H9 (cell line): ENCODE measurements around the gene M6PR. TPM values are rescaled to one million over a fixed set of nuclear protein-coding genes. Genes with fewer than 3 reads are reported as not detected.
"Not testable (repeated sequence)": the region's sequence is repeated elsewhere in the genome, so short reads cannot be mapped to it uniquely, and the experiment has no call there.

Experiments used
- DNase-seq: peaks from one replicate; pipeline ENCODE4 v3.0.0-alpha.2; 2017
- H2AFZ ChIP-seq: one replicate; pipeline ENCODE4 v1.6.1; 2013; ENCODE audit warnings: mild to moderate bottlenecking, low read length, control low read depth, moderate library complexity
- H2AK5ac ChIP-seq: 2 replicates; pipeline ENCODE4 v1.6.1; 2013; ENCODE audit warnings: low read length, control low read depth, mixed read lengths; ENCODE audit not compliant: insufficient read length
- H2BK120ac ChIP-seq: one replicate; pipeline ENCODE4 v1.6.1; 2013; ENCODE audit warnings: low read depth, mild to moderate bottlenecking, low read length, control low read depth, inconsistent platforms; ENCODE audit not compliant: poor library complexity, severe bottlenecking
- H2BK12ac ChIP-seq: 2 replicates; pipeline ENCODE4 v1.6.1; 2013; ENCODE audit warnings: low read length, control low read depth, mixed read lengths, low read depth; ENCODE audit not compliant: insufficient read length
- H2BK15ac ChIP-seq: 2 replicates; pipeline ENCODE4 v1.6.1; 2013; ENCODE audit warnings: low read depth, low read length, control low read depth
- H2BK20ac ChIP-seq: one replicate; pipeline ENCODE4 v1.6.1; 2013; ENCODE audit warnings: low read depth, mild to moderate bottlenecking, low read length, control low read depth, inconsistent platforms; ENCODE audit not compliant: poor library complexity, severe bottlenecking
- H2BK5ac ChIP-seq: 2 replicates; pipeline ENCODE4 v1.6.1; 2013; ENCODE audit warnings: low read length, control low read depth, mixed read lengths; ENCODE audit not compliant: insufficient read length
- H3K14ac ChIP-seq: 2 replicates; pipeline ENCODE4 v1.6.1; 2013; ENCODE audit warnings: low read length, control low read depth; ENCODE audit not compliant: insufficient read depth
- H3K18ac ChIP-seq: 2 replicates; pipeline ENCODE4 v1.6.1; 2013; ENCODE audit warnings: low read depth, mild to moderate bottlenecking, mixed read lengths, low read length, control low read depth; ENCODE audit not compliant: insufficient read length
- H3K23ac ChIP-seq: 2 replicates; pipeline ENCODE4 v1.6.1; 2013; ENCODE audit warnings: low read length, control low read depth, mixed read lengths, low read depth; ENCODE audit not compliant: insufficient read length
- H3K23me2 ChIP-seq: 2 replicates; pipeline ENCODE4 v1.6.1; 2013; ENCODE audit warnings: low read depth, mild to moderate bottlenecking, mixed read lengths, low read length, control low read depth; ENCODE audit not compliant: insufficient read length, poor library complexity, severe bottlenecking
- H3K27ac ChIP-seq: 2 replicates; pipeline ENCODE4 v1.5.1; 2013; ENCODE audit warnings: low read length, control low read depth, mixed read lengths, low read depth; ENCODE audit not compliant: insufficient read length
- H3K27me3 ChIP-seq: 2 replicates; pipeline ENCODE4 v1.6.1; 2013; ENCODE audit warnings: low read length, control low read depth, inconsistent platforms; ENCODE audit not compliant: insufficient read depth
- H3K4ac ChIP-seq: 2 replicates; pipeline ENCODE4 v1.6.1; 2013; ENCODE audit warnings: low read depth, mild to moderate bottlenecking, control low read depth, inconsistent platforms, low read length, moderate library complexity
- H3K4me1 ChIP-seq: 2 replicates; pipeline ENCODE4 v1.6.1; 2013; ENCODE audit warnings: low read length, control low read depth, inconsistent platforms; ENCODE audit not compliant: insufficient read depth
- H3K4me2 ChIP-seq: 2 replicates; pipeline ENCODE4 v1.6.1; 2013; ENCODE audit warnings: low read length, control low read depth, mixed read lengths; ENCODE audit not compliant: insufficient read length, insufficient read depth
- H3K56ac ChIP-seq: 2 replicates; pipeline ENCODE4 v1.6.1; 2013; ENCODE audit warnings: low read depth, mild to moderate bottlenecking, mixed read lengths, low read length, control low read depth; ENCODE audit not compliant: insufficient read length
- H3K79me1 ChIP-seq: 2 replicates; pipeline ENCODE4 v1.6.1; 2013; ENCODE audit warnings: low read depth, mild to moderate bottlenecking, moderate library complexity, low read length, control low read depth, inconsistent platforms; ENCODE audit not compliant: insufficient read depth, poor library complexity, severe bottlenecking
- H3K79me2 ChIP-seq: 2 replicates; pipeline ENCODE4 v1.6.1; 2013; ENCODE audit warnings: low read length, control low read depth, inconsistent platforms; ENCODE audit not compliant: insufficient read depth
- H3K9ac ChIP-seq: 2 replicates; pipeline ENCODE4 v1.6.1; 2013; ENCODE audit warnings: low read length, control low read depth, mixed read lengths; ENCODE audit not compliant: insufficient read length; ENCODE audit errors: extremely low read depth
- H3K9me3 ChIP-seq: one replicate; pipeline ENCODE4 v1.6.1; 2013; ENCODE audit warnings: low read depth, low read length, inconsistent platforms; ENCODE audit not compliant: control insufficient read depth
- H3T11ph ChIP-seq: one replicate; pipeline ENCODE4 v1.6.1; 2013; ENCODE audit warnings: mild to moderate bottlenecking, low read length, control low read depth, inconsistent platforms
- H4K20me1 ChIP-seq: one replicate; pipeline ENCODE4 v1.6.1; 2013; ENCODE audit not compliant: control insufficient read depth, insufficient read length, insufficient read depth
- H4K5ac ChIP-seq: 2 replicates; pipeline ENCODE4 v1.6.1; 2013; ENCODE audit warnings: low read depth, mild to moderate bottlenecking, mixed read lengths, low read length, control low read depth; ENCODE audit not compliant: insufficient read length
- H4K8ac ChIP-seq: replicated peaks from 2 replicates; pipeline ENCODE4 v1.6.1; 2013; ENCODE audit warnings: low read length, control low read depth, mixed read lengths, low read depth; ENCODE audit not compliant: insufficient read length
- H4K91ac ChIP-seq: 2 replicates; pipeline ENCODE4 v1.6.1; 2013; ENCODE audit warnings: low read depth, mild to moderate bottlenecking, moderate library complexity, mixed read lengths, low read length, control low read depth; ENCODE audit not compliant: insufficient read length
- H3K27ac Mint-ChIP-seq, 3 experiments: 2 replicates in 2 of 3; 3 replicates in 1 of 3; pipeline ENCODE4 v1.8.0; 2020 to 2021; ENCODE audit warnings: mixed read lengths in 3 of 3, mild to moderate bottlenecking in 1 of 3, moderate library complexity in 1 of 3
- H3K27me3 Mint-ChIP-seq: 2 replicates; pipeline ENCODE4 v1.8.0; 2021; ENCODE audit warnings: low read depth, mild to moderate bottlenecking, moderate library complexity, mixed read lengths
- H3K36me3 Mint-ChIP-seq, 3 experiments: 2 replicates in 2 of 3; 3 replicates in 1 of 3; pipeline ENCODE4 v1.8.0; 2020 to 2021; ENCODE audit warnings: low read depth in 3 of 3, mixed read lengths in 3 of 3; ENCODE audit not compliant: insufficient read depth in 1 of 3
- H3K4me1 Mint-ChIP-seq, 2 experiments: 2 replicates each; pipeline ENCODE4 v1.8.0; 2020; ENCODE audit warnings: mixed read lengths in 2 of 2
- H3K4me3 Mint-ChIP-seq, 2 experiments: 2 replicates in 1 of 2; 3 replicates in 1 of 2; pipeline ENCODE4 v1.8.0; 2020 to 2021; ENCODE audit warnings: mild to moderate bottlenecking in 2 of 2, mixed read lengths in 2 of 2, moderate library complexity in 1 of 2
- H3K9me3 Mint-ChIP-seq, 2 experiments: 2 replicates in 1 of 2; 3 replicates in 1 of 2; pipeline ENCODE4 v1.8.0; 2020; ENCODE audit warnings: mild to moderate bottlenecking in 2 of 2, mixed read lengths in 2 of 2, moderate library complexity in 1 of 2
- WGBS: extraction: QIAGEN DNeasy Blood & Tissue Kit; methylation state at CpG from one replicate; pipeline ENCODE4 v1.1.7; 2013; ENCODE audit warnings: missing lambda C conversion rate, low lambda C conversion rate, mixed read lengths; ENCODE audit not compliant: insufficient read length; ENCODE audit errors: extremely low coverage; 5-methylcytosine and 5-hydroxymethylcytosine counted together
- total RNA-seq: library from RNA; stranded (reverse); gene quantifications from 2 replicates; pipeline ENCODE4 v1.2.1, GENCODE V29; 2021
- TF ChIP-seq, protein P1 (sequence below): fragments of 200-600 bp; sonication (generic); conservative IDR thresholded peaks from 3 replicates; pipeline ENCODE4 v1.8.0; 2021; ENCODE audit warnings: antibody characterized with exemption, mild to moderate bottlenecking

Gene M6PR
- total RNA-seq, 1 experiment from 2014 or later = 163 TPM

DNA sequence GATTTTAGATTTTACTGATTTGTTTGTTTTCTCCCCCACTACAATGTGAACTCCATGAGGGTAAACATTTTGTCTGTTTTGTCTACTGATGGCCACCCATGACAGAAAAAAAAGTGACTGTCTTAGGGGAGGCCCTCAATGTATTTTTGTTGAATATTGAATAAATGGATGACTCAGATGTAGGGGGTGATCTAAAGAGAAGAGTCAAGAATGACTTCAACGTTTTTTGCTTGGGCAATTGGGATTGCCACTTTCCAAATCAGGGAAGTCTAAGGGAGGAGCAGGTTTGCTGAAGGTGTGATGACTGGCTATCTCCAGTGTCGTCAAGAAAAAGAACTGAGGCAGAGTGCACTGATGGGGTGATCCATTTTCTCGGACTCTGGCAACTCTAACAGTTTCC is 45.8 kb downstream of the M6PR start:
- Histone ChIP-seq H2AFZ (no peak overlapping the region), H3K14ac (no peak overlapping the region), H4K91ac (no peak overlapping the region), H3K9me3 (no peaks in the 10 kb centered on the region), H3K79me1 (no peaks in the 10 kb centered on the region), H4K20me1 (no peaks in the 10 kb centered on the region), H3T11ph (no peak overlapping the region), H2BK15ac (no peak overlapping the region), H2BK5ac (no peak overlapping the region), H3K4ac (no peak overlapping the region), H2BK120ac (no peak overlapping the region), H4K5ac (no peak overlapping the region), H3K9ac (no peak overlapping the region), H3K4me2 (no peak overlapping the region), H3K4me1 (peaks cover 2% of the 10 kb centered on the region; the same call in 1 of the 2 replicates), H2AK5ac (no peak overlapping the region), H3K27ac (no peak overlapping the region), H3K23me2 (no peaks in the 10 kb centered on the region), H4K8ac (no peak overlapping the region), H3K27me3 (no peaks in the 10 kb centered on the region), H3K56ac (no peak overlapping the region), H2BK12ac (no peak overlapping the region), H2BK20ac (no peak overlapping the region), H3K18ac (no peak overlapping the region), H3K79me2 (no peaks in the 10 kb centered on the region), H3K23ac (no peak overlapping the region)
- TF ChIP-seq, protein P1, sequence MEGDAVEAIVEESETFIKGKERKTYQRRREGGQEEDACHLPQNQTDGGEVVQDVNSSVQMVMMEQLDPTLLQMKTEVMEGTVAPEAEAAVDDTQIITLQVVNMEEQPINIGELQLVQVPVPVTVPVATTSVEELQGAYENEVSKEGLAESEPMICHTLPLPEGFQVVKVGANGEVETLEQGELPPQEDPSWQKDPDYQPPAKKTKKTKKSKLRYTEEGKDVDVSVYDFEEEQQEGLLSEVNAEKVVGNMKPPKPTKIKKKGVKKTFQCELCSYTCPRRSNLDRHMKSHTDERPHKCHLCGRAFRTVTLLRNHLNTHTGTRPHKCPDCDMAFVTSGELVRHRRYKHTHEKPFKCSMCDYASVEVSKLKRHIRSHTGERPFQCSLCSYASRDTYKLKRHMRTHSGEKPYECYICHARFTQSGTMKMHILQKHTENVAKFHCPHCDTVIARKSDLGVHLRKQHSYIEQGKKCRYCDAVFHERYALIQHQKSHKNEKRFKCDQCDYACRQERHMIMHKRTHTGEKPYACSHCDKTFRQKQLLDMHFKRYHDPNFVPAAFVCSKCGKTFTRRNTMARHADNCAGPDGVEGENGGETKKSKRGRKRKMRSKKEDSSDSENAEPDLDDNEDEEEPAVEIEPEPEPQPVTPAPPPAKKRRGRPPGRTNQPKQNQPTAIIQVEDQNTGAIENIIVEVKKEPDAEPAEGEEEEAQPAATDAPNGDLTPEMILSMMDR = no peak
- peaks cover 34 to 36% of the 10 kb centered on the region in 2 experiments for H3K4me1 Mint-ChIP-seq
- peak overlapping the region in 2 of 3 experiments; percentile 4 to 45; a peak in 3 of 7 replicates for H3K27ac Mint-ChIP-seq
- no peaks in the 10 kb centered on the region for H3K27me3 Mint-ChIP-seq
- peaks cover 13 to 37% (median 36%) of the 10 kb centered on the region in 3 experiments for H3K36me3 Mint-ChIP-seq
- no CpG with 5 or more reads among the region's 3 CpGs for WGBS
- H3K9me3 Mint-ChIP-seq = peaks cover 19 to 36% of the 10 kb centered on the region in 2 experiments; a peak in 4 of 5 replicates
- no peak for DNase-seq
- no peak overlapping the region for H3K4me3 Mint-ChIP-seq

GRCh38 chr12:8902703-8903102 is 46.7 kb downstream of the M6PR start:
- H3K23ac ChIP-seq, H3K4ac ChIP-seq, H3K79me1 ChIP-seq, H4K5ac ChIP-seq, H2BK120ac ChIP-seq, H3K4me2 ChIP-seq, H2BK20ac ChIP-seq, H3K9me3 ChIP-seq, H4K91ac ChIP-seq, H2BK12ac ChIP-seq, H4K8ac ChIP-seq, H4K20me1 ChIP-seq, H3K56ac ChIP-seq, H3K4me1 ChIP-seq, H3K4me3 Mint-ChIP-seq, H2AK5ac ChIP-seq, H3K18ac ChIP-seq, H3K23me2 ChIP-seq, H3K14ac ChIP-seq, H3K27ac Mint-ChIP-seq, H2BK15ac ChIP-seq, H3K79me2 ChIP-seq, H3K27me3 Mint-ChIP-seq, H3K27me3 ChIP-seq, H3T11ph ChIP-seq, H2AFZ ChIP-seq, H3K27ac ChIP-seq, H2BK5ac ChIP-seq, DNase-seq, H3K9ac ChIP-seq: not testable (repeated sequence)
- peaks cover 13 to 37% (median 36%) of the 10 kb centered on the region in 3 experiments for H3K36me3 Mint-ChIP-seq
- peaks cover 34 to 36% of the 10 kb centered on the region in 2 experiments for H3K4me1 Mint-ChIP-seq
- H3K9me3 Mint-ChIP-seq = peaks cover 19 to 37% of the 10 kb centered on the region in 2 experiments; a peak in 4 of 5 replicates
- no CpG with 5 or more reads among the region's 5 CpGs for WGBS
